Gastrocnemius medialis (tissue), 4 donors: ENCODE data around the gene MAPK4. TPM values are rescaled to one million over a fixed set of nuclear protein-coding genes. Genes with fewer than 3 reads are reported as not detected.

Source experiments
- ATAC-seq, 2 donors: fragments of 150-250 bp; one replicate each; pipeline ENCODE4 v1.9.1; 2016
- DNase-seq, 2 donors: peaks; one replicate each; pipeline ENCODE4 v3.0.0-alpha.2; 2019
- H3K27ac ChIP-seq, 4 donors: fragments of 200-600 bp; sonication (generic); 1 replicate in 1 of 4; 2 replicates in 3 of 4; pipeline ENCODE4 v1.5.1; 2016 to 2018; ENCODE audit warnings: mild to moderate bottlenecking in 2 of 4, moderate library complexity in 1 of 4
- H3K27me3 ChIP-seq, 3 donors: fragments of 200-600 bp; sonication (generic) in 2 of 3; 1 replicate in 1 of 3; 2 replicates in 2 of 3; pipeline versions ENCODE4 v1.5.1 to v1.6.0; 2016 to 2019; ENCODE audit warnings: mild to moderate bottlenecking in 1 of 3, moderate library complexity in 1 of 3
- H3K36me3 ChIP-seq, 2 donors: fragments of 200-600 bp; sonication (generic) in 1 of 2; one replicate each; pipeline ENCODE4 v1.5.1; 2017 to 2018
- H3K4me1 ChIP-seq, 2 donors: fragments of 200-600 bp; sonication (generic) in 1 of 2; one replicate each; pipeline ENCODE4 v1.5.1; 2016 to 2017; ENCODE audit warnings: mild to moderate bottlenecking in 2 of 2
- H3K4me3 ChIP-seq, 4 donors: fragments of 200-600 bp; sonication (generic) in 3 of 4; 1 replicate in 1 of 4; 2 replicates in 3 of 4; pipeline ENCODE4 v1.5.1; 2016 to 2019; ENCODE audit warnings: mild to moderate bottlenecking in 2 of 4
- H3K9me3 ChIP-seq, 3 donors: fragments of 200-600 bp; sonication (generic) in 2 of 3; 1 replicate in 1 of 3; 2 replicates in 2 of 3; pipeline ENCODE4 v1.5.1; 2016 to 2019
- CTCF ChIP-seq, 5 experiments: fragments of 450-650 bp in 3 of 5; fragments of 200-600 bp in 2 of 5; sonication (generic) in 2 of 5; IDR thresholded peaks in 4 of 5; conservative IDR thresholded peaks in 1 of 5; 1 replicate in 4 of 5; 2 replicates in 1 of 5; pipeline ENCODE4 v1.5.1; 2016 to 2019; ENCODE audit warnings: antibody characterized with exemption in 5 of 5, mild to moderate bottlenecking in 3 of 5, moderate library complexity in 3 of 5
- POLR2A ChIP-seq, 2 donors: fragments of 450-650 bp; IDR thresholded peaks; one replicate each; pipeline ENCODE4 v1.6.1; 2017; ENCODE audit warnings: antibody characterized with exemption in 2 of 2, mild to moderate bottlenecking in 2 of 2, moderate library complexity in 2 of 2
- in situ Hi-C, 4 donors: fragments of 200-750 bp; cut with MboI; loops; one replicate each; pipeline versions ENCODE4 v1.15.0 to v1.8.0; 2017; ENCODE audit warnings: low sequenced_read_pairs in 4 of 4
- intact Hi-C: fragments of 100-400 bp; cut with DNase I; formaldehyde crosslinking; loops from one replicate; pipeline ENCODE4 v1.15.1; 2023; ENCODE audit warnings: low total_unique reads
- total RNA-seq, 4 donors: library from RNA; depleted of rRNA; stranded (reverse); fragments of >200 nt; gene quantifications; one replicate each; pipeline versions ENCODE4 v1.1.0 to v1.2.3, GENCODE V29; 2016

MAPK4 gene
- total RNA-seq, 4 donors from 2014 or later, result 0.68 to 2.4 (median 1.7) TPM

- H3K4me1 ChIP-seq, result peaks cover 0 to 12% of the 10 kb centered on the region in 2 donors
- H3K4me3 ChIP-seq, result no peak overlapping the region
- no peak for DNase-seq
- H3K36me3 ChIP-seq, result no peaks in the 10 kb centered on the region
- no peaks in the 10 kb centered on the region for H3K27me3 ChIP-seq
- ATAC-seq, result no peak
- peak overlapping the region in 1 of 4 donors; percentile 16 for H3K27ac ChIP-seq
- intact Hi-C loops, result no loop called here
- in situ Hi-C loops, result no loop called here
- TF ChIP-seq CTCF (IDR thresholded peaks at IDR 0.05 in 4 of 5, conservative IDR thresholded peaks at IDR 0.05 in 1 of 5), result no peak
- TF ChIP-seq POLR2A (IDR thresholded peaks at IDR 0.05), result no peak
- H3K9me3 ChIP-seq, result no peaks in the 10 kb centered on the region
Observed at GRCh38 chr18:50620319-50620718, 60.4 kb downstream of the MAPK4 start.

DNA sequence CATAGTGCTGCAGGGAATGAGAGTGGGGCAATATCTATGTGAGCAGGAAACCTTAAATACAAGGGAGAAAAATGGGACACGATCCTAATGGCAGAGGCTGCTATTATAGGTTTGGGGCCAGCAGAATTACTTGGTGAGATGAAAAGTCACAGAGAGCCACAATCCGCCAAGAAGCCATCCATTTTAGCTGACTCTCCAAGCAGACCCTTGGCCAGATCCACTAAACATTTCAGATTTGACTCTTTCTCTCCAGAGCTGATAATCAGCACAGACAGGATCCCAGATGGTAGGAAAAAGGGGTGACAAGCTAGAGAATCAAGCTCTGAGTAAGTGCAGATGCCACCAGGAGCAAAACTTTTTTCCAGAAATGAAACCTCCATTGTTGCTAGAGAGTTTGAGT, 61.5 kb downstream of the MAPK4 start:
- no peaks in the 10 kb centered on the region for H3K9me3 ChIP-seq
- no peaks in the 10 kb centered on the region for H3K27me3 ChIP-seq
- TF ChIP-seq CTCF (IDR thresholded peaks at IDR 0.05 in 4 of 5, conservative IDR thresholded peaks at IDR 0.05 in 1 of 5) (no peak), POLR2A (IDR thresholded peaks at IDR 0.05) (no peak)
- no peaks in the 10 kb centered on the region for H3K36me3 ChIP-seq
- DNase-seq, result no peak
- in situ Hi-C loops, result no loop called here
- intact Hi-C loops, result no loop called here
- no peak overlapping the region for H3K4me3 ChIP-seq
- no peak overlapping the region for H3K27ac ChIP-seq
- ATAC-seq, result no peak
- H3K4me1 ChIP-seq, result peaks cover 0 to 8% of the 10 kb centered on the region in 2 donors

GRCh38 chr18:50622320-50622719, 62.4 kb downstream of the MAPK4 start:
- in situ Hi-C loops, result no loop called here
- DNase-seq (no peak), ATAC-seq (no peak)
- H3K36me3 ChIP-seq, result no peaks in the 10 kb centered on the region
- peaks cover 0 to 8% of the 10 kb centered on the region in 2 donors for H3K4me1 ChIP-seq
- intact Hi-C loops, result no loop called here
- no peak overlapping the region for H3K27ac ChIP-seq
- H3K27me3 ChIP-seq, result no peaks in the 10 kb centered on the region
- no peak overlapping the region for H3K4me3 ChIP-seq
- no peak for TF ChIP-seq POLR2A (IDR thresholded peaks at IDR 0.05)
- no peak for TF ChIP-seq CTCF (IDR thresholded peaks at IDR 0.05 in 4 of 5, conservative IDR thresholded peaks at IDR 0.05 in 1 of 5)
- no peaks in the 10 kb centered on the region for H3K9me3 ChIP-seq

DNA sequence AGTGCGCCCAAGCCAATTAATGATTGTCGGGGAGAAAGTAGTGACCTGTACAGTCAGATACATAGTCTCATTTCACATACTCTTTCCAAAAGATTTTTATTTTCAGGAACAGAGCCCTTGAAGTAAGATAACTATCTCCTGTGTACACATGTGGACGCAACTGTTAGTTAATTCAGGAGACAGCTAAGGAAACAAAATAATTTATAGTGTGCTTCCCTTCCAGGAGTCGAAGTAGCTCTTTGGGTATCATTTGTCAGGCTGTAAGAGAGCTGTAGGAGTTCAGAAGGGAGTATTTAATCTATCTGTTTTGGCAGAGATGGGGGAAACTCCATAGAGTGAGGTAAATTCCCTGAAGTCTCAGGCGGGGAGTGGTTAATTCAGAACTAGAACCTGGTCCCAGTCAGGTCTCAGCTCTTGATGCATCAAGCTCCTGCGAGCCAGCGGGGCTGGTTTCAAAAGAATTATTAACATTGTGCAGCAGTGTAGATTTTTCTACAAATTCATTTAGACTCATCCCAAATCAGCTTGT, 63.0 kb downstream of the MAPK4 start:
- intact Hi-C loops, result no loop called here
- in situ Hi-C loops, result no loop called here
- peaks cover 0 to 8% of the 10 kb centered on the region in 2 donors for H3K4me1 ChIP-seq
- H3K27me3 ChIP-seq, result no peaks in the 10 kb centered on the region
- DNase-seq (no peak), ATAC-seq (no peak)
- H3K27ac ChIP-seq, result no peak overlapping the region
- no peaks in the 10 kb centered on the region for H3K9me3 ChIP-seq
- TF ChIP-seq CTCF (IDR thresholded peaks at IDR 0.05 in 4 of 5, conservative IDR thresholded peaks at IDR 0.05 in 1 of 5) (no peak), POLR2A (IDR thresholded peaks at IDR 0.05) (no peak)
- H3K4me3 ChIP-seq, result no peak overlapping the region
- H3K36me3 ChIP-seq, result no peaks in the 10 kb centered on the region
